Astrocyte (in vitro differentiated cells and primary cell): Measurements from ENCODE around the gene GSN. TPM values are rescaled to one million over a fixed set of nuclear protein-coding genes. Genes with fewer than 3 reads are reported as not detected.
A peak's percentile ranks its signal among the peaks of the same experiment; 100 is the strongest.

Experiments
- DNase-seq: peaks from one replicate; pipeline ENCODE4 v3.0.0-alpha.2; 2010; ENCODE audit warnings: low read depth
- FAIRE-seq: peaks from 2 replicates; lab custom pipeline; 2011; peaks lifted over from hg19 to GRCh38; lab: Jason Lieb, UNC
- H2AFZ ChIP-seq: 2 replicates; pipeline ENCODE4 v1.6.0; 2012; ENCODE audit warnings: low read depth, low read length, inconsistent platforms
- H3K27ac ChIP-seq: 2 replicates; pipeline ENCODE4 v1.5.1; 2011; ENCODE audit warnings: low read depth, low read length, inconsistent platforms
- H3K27me3 ChIP-seq: 2 replicates; pipeline ENCODE4 v1.6.0; 2011; ENCODE audit warnings: low read length, inconsistent platforms; ENCODE audit not compliant: insufficient read depth
- H3K36me3 ChIP-seq: 2 replicates; pipeline ENCODE4 v1.5.1; 2011; ENCODE audit warnings: low read length, inconsistent platforms; ENCODE audit not compliant: insufficient read depth
- H3K4me1 ChIP-seq: 2 replicates; pipeline ENCODE4 v1.5.1; 2011; ENCODE audit warnings: low read length, inconsistent platforms; ENCODE audit not compliant: insufficient read depth
- H3K4me2 ChIP-seq: 2 replicates; pipeline ENCODE4 v1.6.0; 2012; ENCODE audit warnings: low read length, inconsistent platforms
- H3K4me3 ChIP-seq: 2 replicates; pipeline ENCODE4 v1.5.1; 2011; ENCODE audit warnings: low read depth, mild to moderate bottlenecking, low read length, inconsistent platforms; ENCODE audit not compliant: insufficient read depth
- H3K79me2 ChIP-seq: 2 replicates; pipeline ENCODE4 v1.6.0; 2012; ENCODE audit warnings: mild to moderate bottlenecking, low read length, inconsistent platforms; ENCODE audit not compliant: insufficient read depth
- H3K9ac ChIP-seq: 2 replicates; pipeline ENCODE4 v1.6.0; 2012; ENCODE audit warnings: mild to moderate bottlenecking, low read length, inconsistent platforms
- H3K9me3 ChIP-seq: 2 replicates; pipeline ENCODE4 v1.5.1; 2012; ENCODE audit warnings: low read depth, mild to moderate bottlenecking, low read length, inconsistent platforms; ENCODE audit not compliant: insufficient read depth
- H4K20me1 ChIP-seq: 2 replicates; pipeline ENCODE4 v1.6.0; 2012; ENCODE audit warnings: low read length, inconsistent platforms; ENCODE audit not compliant: insufficient read depth
- H3K27ac Mint-ChIP-seq: one replicate; pipeline ENCODE4 v1.8.0; 2021; ENCODE audit warnings: mild to moderate bottlenecking, mixed read lengths; ENCODE audit not compliant: unreplicated experiment
- H3K27me3 Mint-ChIP-seq: one replicate; pipeline ENCODE4 v1.8.0; 2021; ENCODE audit warnings: low read depth, mixed read lengths; ENCODE audit not compliant: unreplicated experiment
- H3K36me3 Mint-ChIP-seq: one replicate; pipeline ENCODE4 v1.8.0; 2021; ENCODE audit warnings: low read depth, mixed read lengths; ENCODE audit not compliant: unreplicated experiment
- H3K4me1 Mint-ChIP-seq: one replicate; pipeline ENCODE4 v1.8.0; 2021; ENCODE audit warnings: low read depth, mixed read lengths; ENCODE audit not compliant: unreplicated experiment
- H3K4me3 Mint-ChIP-seq: one replicate; pipeline ENCODE4 v1.8.0; 2021; ENCODE audit warnings: mild to moderate bottlenecking, moderate library complexity, mixed read lengths; ENCODE audit not compliant: unreplicated experiment
- H3K9me3 Mint-ChIP-seq: one replicate; pipeline ENCODE4 v1.8.0; 2021; ENCODE audit warnings: mild to moderate bottlenecking, mixed read lengths; ENCODE audit not compliant: unreplicated experiment
- CTCF ChIP-seq: IDR thresholded peaks from 2 replicates; pipeline ENCODE4 v1.5.1; 2011; ENCODE audit warnings: low read depth, mild to moderate bottlenecking, inconsistent platforms, low read length, moderate library complexity; ENCODE audit not compliant: insufficient read depth
- EZH2 ChIP-seq: IDR thresholded peaks from 2 replicates; pipeline ENCODE4 v1.6.1; 2012; ENCODE audit warnings: mild to moderate bottlenecking, low read length, inconsistent platforms; ENCODE audit not compliant: insufficient read depth
- total RNA-seq: library from RNA; stranded (reverse); gene quantifications from 2 replicates; pipeline ENCODE4 v1.2.1, GENCODE V29; 2021

GSN gene
- total RNA-seq, 1 donor from 2014 or later, result 260 TPM

- Mint-ChIP-seq H3K27me3 (no peaks in the 10 kb centered on the region), H3K9me3 (peaks cover 2% of the 10 kb centered on the region), H3K4me3 (no peak overlapping the region), H3K36me3 (peaks cover 29% of the 10 kb centered on the region), H3K27ac (no peak overlapping the region), H3K4me1 (peaks cover 70% of the 10 kb centered on the region)
- peak overlapping the region; percentile 50 for H3K9ac ChIP-seq
- no peaks in the 10 kb centered on the region for H3K27me3 ChIP-seq
- no peaks in the 10 kb centered on the region for H3K36me3 ChIP-seq
- peak overlapping the region; percentile 76 for H3K27ac ChIP-seq
- peaks cover 41% of the 10 kb centered on the region for H3K79me2 ChIP-seq
- FAIRE-seq, result no peak
- peak overlapping the region; percentile 61 for H3K4me2 ChIP-seq
- peaks cover 71% of the 10 kb centered on the region for H3K4me1 ChIP-seq
- H2AFZ ChIP-seq, result no peak overlapping the region
- peaks cover 6% of the 10 kb centered on the region for H4K20me1 ChIP-seq
- no peak overlapping the region for H3K4me3 ChIP-seq
- H3K9me3 ChIP-seq, result no peaks in the 10 kb centered on the region
- TF ChIP-seq EZH2 (no peak), CTCF (no peak)
- DNase-seq, result peak; percentile 80
Measured at GRCh38 chr9:121281614-121282276, 13.8 kb downstream of the GSN start.

- Histone ChIP-seq H3K4me2 (peak overlapping the region; percentile 61), H3K4me3 (peak overlapping the region; percentile 2), H3K27me3 (no peaks in the 10 kb centered on the region), H3K9ac (peak overlapping the region; percentile 50), H3K36me3 (no peaks in the 10 kb centered on the region), H3K9me3 (no peaks in the 10 kb centered on the region), H3K4me1 (peaks cover 70% of the 10 kb centered on the region), H3K27ac (peak overlapping the region; percentile 76), H4K20me1 (peaks cover 6% of the 10 kb centered on the region), H2AFZ (no peak overlapping the region), H3K79me2 (peaks cover 36% of the 10 kb centered on the region)
- Mint-ChIP-seq H3K9me3 (peaks cover 2% of the 10 kb centered on the region), H3K4me1 (peaks cover 65% of the 10 kb centered on the region), H3K27me3 (no peaks in the 10 kb centered on the region), H3K36me3 (peaks cover 29% of the 10 kb centered on the region), H3K27ac (no peak overlapping the region), H3K4me3 (no peak overlapping the region)
- peak; percentile 90 for DNase-seq
- FAIRE-seq, result no peak
- TF ChIP-seq CTCF, result no peak
- no peak for TF ChIP-seq EZH2
Measured at GRCh38 chr9:121282277-121283079, 14.5 kb downstream of the GSN start.
